HepG2 (cell line): ENCODE measurements around the gene IFNA14. TPM values are rescaled to one million over a fixed set of nuclear protein-coding genes. Genes with fewer than 3 reads are reported as not detected.

Experiments
- ATAC-seq: fragments of 200-7000 bp; cut with Tn5 transposase; 3 replicates; pipeline ENCODE4 v1.9.1; 2020; ENCODE audit warnings: mild to moderate bottlenecking, moderate library complexity
- BruUV-seq: library from RNA; stranded (reverse); fragments of 400-500 nt; replicated peaks from 2 replicates; lab custom pipeline; 2021; lab: Mats Ljungman, UMichigan
- CTCF ChIA-PET: fragments of 300-600 bp; formaldehyde crosslinking; extraction: SDS; loops from one replicate; lab custom pipeline; 2021; ENCODE audit warnings: low total read pairs, inconsistent platforms, low intra/inter-chr PET ratio; lab: Yijun Ruan, JAX
- POLR2A ChIA-PET: fragments of 350-600 bp; sonication (Branson Sonifier 250); formaldehyde crosslinking; loops from one replicate; lab custom pipeline; 2020; ENCODE audit warnings: antibody characterized with exemption, inconsistent platforms; lab: Yijun Ruan, JAX
- DNase-seq: peaks from one replicate; pipeline ENCODE4 v3.0.0-alpha.2; 2015; ENCODE audit warnings: low spot score
- FAIRE-seq: peaks from 3 replicates; lab custom pipeline; 2011; peaks lifted over from hg19 to GRCh38; lab: Jason Lieb, UNC
- H2AFZ ChIP-seq: one replicate; pipeline ENCODE4 v1.6.1; 2011; ENCODE audit warnings: low read length, inconsistent platforms
- H3K27ac ChIP-seq: fragments of 300-600 bp; 3 replicates; pipeline ENCODE4 v1.8.0; 2011; ENCODE audit warnings: mixed run types, mild to moderate bottlenecking, mixed read lengths, low read length, inconsistent platforms; ENCODE audit not compliant: insufficient read depth; ENCODE audit errors: extremely low read length
- H3K27me3 ChIP-seq, 2 experiments: fragments of 200-600 bp in 1 of 2; 2 replicates in 1 of 2; 3 replicates in 1 of 2; pipeline versions ENCODE4 v1.6.0 to v1.8.0; 2011; ENCODE audit warnings: low read length in 2 of 2, mild to moderate bottlenecking in 2 of 2, moderate library complexity in 2 of 2, inconsistent platforms in 1 of 2; ENCODE audit not compliant: insufficient read depth in 2 of 2, control insufficient read depth in 1 of 2
- H3K36me3 ChIP-seq, 2 experiments: fragments of 200-600 bp in 1 of 2; replicated peaks in 1 of 2; 2 replicates in 1 of 2; 3 replicates in 1 of 2; pipeline versions ENCODE4 v1.5.1 to v1.8.0; 2011; ENCODE audit warnings: low read length in 2 of 2, inconsistent platforms in 1 of 2; ENCODE audit not compliant: insufficient read depth in 2 of 2, control insufficient read depth in 1 of 2
- H3K4me1 ChIP-seq: 2 replicates; pipeline ENCODE4 v1.5.1; 2012; ENCODE audit warnings: low read length, inconsistent platforms; ENCODE audit not compliant: insufficient read depth
- H3K4me2 ChIP-seq: 2 replicates; pipeline ENCODE4 v1.6.0; 2011; ENCODE audit warnings: low read depth, low read length, inconsistent platforms
- H3K4me3 ChIP-seq, 3 experiments: fragments of 200-600 bp in 1 of 3; sonication (generic), shearing (Covaris generic) in 1 of 3; replicated peaks in 1 of 3; 2 replicates each; pipeline ENCODE4 v1.5.1; 2011 to 2016; ENCODE audit warnings: low read length in 3 of 3, inconsistent platforms in 2 of 3, low read depth in 2 of 3, mild to moderate bottlenecking in 2 of 3, control low read depth in 1 of 3, mixed read lengths in 1 of 3; ENCODE audit not compliant: insufficient read depth in 1 of 3
- H3K79me2 ChIP-seq: one replicate; pipeline ENCODE4 v1.6.1; 2011; ENCODE audit warnings: low read length, inconsistent platforms; ENCODE audit not compliant: insufficient read depth
- H3K9ac ChIP-seq: 2 replicates; pipeline ENCODE4 v1.6.0; 2011; ENCODE audit warnings: mild to moderate bottlenecking, low read depth, low read length, inconsistent platforms; ENCODE audit not compliant: insufficient read depth
- H3K9me3 ChIP-seq: 2 replicates; pipeline ENCODE4 v1.5.1; 2012; ENCODE audit warnings: mild to moderate bottlenecking, low read length
- H4K20me1 ChIP-seq: 2 replicates; pipeline ENCODE4 v1.6.0; 2011; ENCODE audit warnings: inconsistent platforms, mild to moderate bottlenecking, low read length, moderate library complexity; ENCODE audit not compliant: insufficient read depth
- HIVEP1 ChIP-seq: sonication (generic); formaldehyde crosslinking; IDR thresholded peaks from 2 replicates; pipeline ENCODE4 v1.4.0; 2020; ENCODE audit warnings: mild to moderate bottlenecking, missing genetic modification reagents
- NCOR1 ChIP-seq: fragments of 200-600 bp; sonication (generic); IDR thresholded peaks from 2 replicates; pipeline ENCODE4 v1.7.0; 2017; ENCODE audit warnings: antibody characterized with exemption, low read length, borderline replicate concordance
- SRY ChIP-seq: sonication (generic); formaldehyde crosslinking; IDR thresholded peaks from 2 replicates; pipeline ENCODE4 v1.8.0; 2022; ENCODE audit warnings: mild to moderate bottlenecking, missing genetic modification reagents
- STAG1 ChIP-seq: sonication (generic); formaldehyde crosslinking; IDR thresholded peaks from 2 replicates; pipeline ENCODE4 v1.4.0; 2020; ENCODE audit warnings: missing genetic modification reagents
- ZBTB1 ChIP-seq: sonication (generic); formaldehyde crosslinking; IDR thresholded peaks from 2 replicates; pipeline ENCODE4 v1.4.0; 2020; ENCODE audit warnings: missing genetic modification reagents, borderline replicate concordance
- ZNF12 ChIP-seq: sonication (generic); formaldehyde crosslinking; IDR thresholded peaks from 2 replicates; pipeline ENCODE4 v1.5.0; 2020; ENCODE audit warnings: missing genetic modification reagents
- ZNF724P ChIP-seq: sonication (generic); formaldehyde crosslinking; IDR thresholded peaks from 2 replicates; pipeline ENCODE4 v1.8.0; 2022; ENCODE audit warnings: missing genetic modification reagents, borderline replicate concordance
- WGBS: methylation state at CpG from one replicate; pipeline ENCODE4 v1.1.6; 2017; ENCODE audit warnings: low lambda C conversion rate; 5-methylcytosine and 5-hydroxymethylcytosine counted together
- in situ Hi-C: cut with HindIII; loops from 2 replicates; pipeline ENCODE4 v1.10.0; 2017; ENCODE audit warnings: low pct_unique_long_range_greater_than_20kb; ENCODE audit not compliant: extremely low pct_ligation_motif_present
- intact Hi-C: fragments of 100-400 bp; cut with micrococcal nuclease; formaldehyde crosslinking; loops from one replicate; pipeline ENCODE4 v1.10.0; 2022; ENCODE audit not compliant: unreplicated experiment
- polyA plus RNA-seq, 8 experiments: library from polyadenylated mRNA; depleted of rRNA in 3 of 8; stranded (reverse) in 7 of 8; unstranded in 1 of 8; fragments of >200 nt; fragmentation: Illumina TruSeq in 4 of 8; extraction: Trizol in 4 of 8; gene quantifications; 2 replicates each; pipeline versions ENCODE4 v1.2.1 to v1.2.3, GENCODE V29; 2011 to 2016; ENCODE audit warnings: low read depth in 4 of 8, missing spikeins in 1 of 8, mixed read lengths in 1 of 8; ENCODE audit not compliant: insufficient read depth in 1 of 8
- total RNA-seq, 5 experiments: library from RNA; depleted of rRNA; stranded (reverse); fragments of >200 nt; fragmentation: Illumina TruSeq; extraction: Trizol; gene quantifications; 2 replicates each; pipeline ENCODE4 v1.2.3, GENCODE V29; 2016; ENCODE audit warnings: low read depth in 1 of 5
- TF ChIP-seq, protein P1 (sequence below): sonication (generic); formaldehyde crosslinking; IDR thresholded peaks from 2 replicates; pipeline ENCODE4 v1.4.0; 2020; ENCODE audit warnings: missing genetic modification reagents
- TF ChIP-seq, protein P2 (sequence below): sonication (generic); formaldehyde crosslinking; IDR thresholded peaks from 2 replicates; pipeline ENCODE4 v1.5.0; 2020; ENCODE audit warnings: missing genetic modification reagents
- TF ChIP-seq, protein P3 (sequence below): sonication (generic); formaldehyde crosslinking; conservative IDR thresholded peaks from 2 replicates; pipeline ENCODE4 v1.4.0; 2020; ENCODE audit warnings: missing genetic modification reagents
- TF ChIP-seq, protein P4 (sequence below): sonication (generic); formaldehyde crosslinking; IDR thresholded peaks from 2 replicates; pipeline ENCODE4 v1.4.0; 2020; ENCODE audit warnings: missing genetic modification reagents, borderline replicate concordance
- TF ChIP-seq, protein P5 (sequence below): sonication (generic); formaldehyde crosslinking; IDR thresholded peaks from 2 replicates; pipeline ENCODE4 v1.9.0; 2021; ENCODE audit warnings: missing genetic modification reagents, mild to moderate bottlenecking, borderline replicate concordance

Gene IFNA14
- total and polyA plus RNA-seq, 2 of the 13 experiments (the other 11 are each of a cell fraction or from before 2014, with no cell fraction given): not detected

DNA sequence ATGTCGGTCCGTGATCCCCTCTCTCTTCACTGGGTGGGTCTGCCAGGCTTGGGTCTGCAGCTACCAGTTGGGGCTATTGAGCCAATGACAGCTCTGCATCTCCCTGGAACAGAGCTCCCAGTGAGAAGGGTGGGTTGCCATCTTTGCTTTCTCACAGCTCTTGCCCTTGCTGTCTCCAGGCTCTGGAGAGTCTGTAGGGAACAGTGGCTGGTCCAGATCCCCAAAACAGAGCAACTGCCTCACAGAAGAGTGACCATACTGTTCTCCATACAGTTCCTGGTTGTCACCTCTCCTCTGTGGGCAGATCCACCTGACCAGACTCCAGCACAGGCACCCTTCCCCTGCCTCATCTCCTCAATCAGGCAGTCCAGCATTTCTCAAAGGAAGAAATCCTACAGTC lies 6.5 kb downstream of the IFNA14 start:
- BruUV-seq: no TSS peak
- ATAC-seq: no peak
- intact Hi-C loops: no loop called here
- Histone ChIP-seq H3K9me3 (no peaks in the 10 kb centered on the region), H3K36me3 (no peaks in the 10 kb centered on the region), H3K4me3 (no peak overlapping the region), H3K4me2 (no peak overlapping the region), H3K27me3 (no peaks in the 10 kb centered on the region), H3K9ac (no peak overlapping the region), H4K20me1 (no peaks in the 10 kb centered on the region), H2AFZ (no peak overlapping the region), H3K4me1 (no peaks in the 10 kb centered on the region), H3K79me2 (no peaks in the 10 kb centered on the region), H3K27ac (no peak overlapping the region)
- TF ChIP-seq, protein P1, sequence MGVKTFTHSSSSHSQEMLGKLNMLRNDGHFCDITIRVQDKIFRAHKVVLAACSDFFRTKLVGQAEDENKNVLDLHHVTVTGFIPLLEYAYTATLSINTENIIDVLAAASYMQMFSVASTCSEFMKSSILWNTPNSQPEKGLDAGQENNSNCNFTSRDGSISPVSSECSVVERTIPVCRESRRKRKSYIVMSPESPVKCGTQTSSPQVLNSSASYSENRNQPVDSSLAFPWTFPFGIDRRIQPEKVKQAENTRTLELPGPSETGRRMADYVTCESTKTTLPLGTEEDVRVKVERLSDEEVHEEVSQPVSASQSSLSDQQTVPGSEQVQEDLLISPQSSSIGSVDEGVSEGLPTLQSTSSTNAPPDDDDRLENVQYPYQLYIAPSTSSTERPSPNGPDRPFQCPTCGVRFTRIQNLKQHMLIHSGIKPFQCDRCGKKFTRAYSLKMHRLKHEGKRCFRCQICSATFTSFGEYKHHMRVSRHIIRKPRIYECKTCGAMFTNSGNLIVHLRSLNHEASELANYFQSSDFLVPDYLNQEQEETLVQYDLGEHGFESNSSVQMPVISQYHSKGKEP (CRISPR knock-in tag): no peak
- TF ChIP-seq, protein P2, sequence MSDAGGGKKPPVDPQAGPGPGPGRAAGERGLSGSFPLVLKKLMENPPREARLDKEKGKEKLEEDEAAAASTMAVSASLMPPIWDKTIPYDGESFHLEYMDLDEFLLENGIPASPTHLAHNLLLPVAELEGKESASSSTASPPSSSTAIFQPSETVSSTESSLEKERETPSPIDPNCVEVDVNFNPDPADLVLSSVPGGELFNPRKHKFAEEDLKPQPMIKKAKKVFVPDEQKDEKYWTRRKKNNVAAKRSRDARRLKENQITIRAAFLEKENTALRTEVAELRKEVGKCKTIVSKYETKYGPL (CRISPR knock-in tag): no peak
- TF ChIP-seq HIVEP1 (CRISPR knock-in tag) (no peak), NCOR1 (no peak), ZNF724P (no peak), ZNF12 (no peak), ZBTB1 (CRISPR knock-in tag) (no peak), STAG1 (CRISPR knock-in tag) (no peak), SRY (CRISPR knock-in tag) (no peak)
- TF ChIP-seq, protein P3, sequence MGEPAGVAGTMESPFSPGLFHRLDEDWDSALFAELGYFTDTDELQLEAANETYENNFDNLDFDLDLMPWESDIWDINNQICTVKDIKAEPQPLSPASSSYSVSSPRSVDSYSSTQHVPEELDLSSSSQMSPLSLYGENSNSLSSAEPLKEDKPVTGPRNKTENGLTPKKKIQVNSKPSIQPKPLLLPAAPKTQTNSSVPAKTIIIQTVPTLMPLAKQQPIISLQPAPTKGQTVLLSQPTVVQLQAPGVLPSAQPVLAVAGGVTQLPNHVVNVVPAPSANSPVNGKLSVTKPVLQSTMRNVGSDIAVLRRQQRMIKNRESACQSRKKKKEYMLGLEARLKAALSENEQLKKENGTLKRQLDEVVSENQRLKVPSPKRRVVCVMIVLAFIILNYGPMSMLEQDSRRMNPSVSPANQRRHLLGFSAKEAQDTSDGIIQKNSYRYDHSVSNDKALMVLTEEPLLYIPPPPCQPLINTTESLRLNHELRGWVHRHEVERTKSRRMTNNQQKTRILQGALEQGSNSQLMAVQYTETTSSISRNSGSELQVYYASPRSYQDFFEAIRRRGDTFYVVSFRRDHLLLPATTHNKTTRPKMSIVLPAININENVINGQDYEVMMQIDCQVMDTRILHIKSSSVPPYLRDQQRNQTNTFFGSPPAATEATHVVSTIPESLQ (CRISPR knock-in tag): no peak
- TF ChIP-seq, protein P4, sequence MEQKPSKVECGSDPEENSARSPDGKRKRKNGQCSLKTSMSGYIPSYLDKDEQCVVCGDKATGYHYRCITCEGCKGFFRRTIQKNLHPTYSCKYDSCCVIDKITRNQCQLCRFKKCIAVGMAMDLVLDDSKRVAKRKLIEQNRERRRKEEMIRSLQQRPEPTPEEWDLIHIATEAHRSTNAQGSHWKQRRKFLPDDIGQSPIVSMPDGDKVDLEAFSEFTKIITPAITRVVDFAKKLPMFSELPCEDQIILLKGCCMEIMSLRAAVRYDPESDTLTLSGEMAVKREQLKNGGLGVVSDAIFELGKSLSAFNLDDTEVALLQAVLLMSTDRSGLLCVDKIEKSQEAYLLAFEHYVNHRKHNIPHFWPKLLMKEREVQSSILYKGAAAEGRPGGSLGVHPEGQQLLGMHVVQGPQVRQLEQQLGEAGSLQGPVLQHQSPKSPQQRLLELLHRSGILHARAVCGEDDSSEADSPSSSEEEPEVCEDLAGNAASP: no peak
- TF ChIP-seq, protein P5, sequence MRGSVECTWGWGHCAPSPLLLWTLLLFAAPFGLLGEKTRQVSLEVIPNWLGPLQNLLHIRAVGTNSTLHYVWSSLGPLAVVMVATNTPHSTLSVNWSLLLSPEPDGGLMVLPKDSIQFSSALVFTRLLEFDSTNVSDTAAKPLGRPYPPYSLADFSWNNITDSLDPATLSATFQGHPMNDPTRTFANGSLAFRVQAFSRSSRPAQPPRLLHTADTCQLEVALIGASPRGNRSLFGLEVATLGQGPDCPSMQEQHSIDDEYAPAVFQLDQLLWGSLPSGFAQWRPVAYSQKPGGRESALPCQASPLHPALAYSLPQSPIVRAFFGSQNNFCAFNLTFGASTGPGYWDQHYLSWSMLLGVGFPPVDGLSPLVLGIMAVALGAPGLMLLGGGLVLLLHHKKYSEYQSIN (CRISPR knock-in tag): no peak
- DNase-seq: no peak
- ChIA-PET POLR2A (no interaction called here), CTCF (no interaction called here)
- in situ Hi-C loops: no loop called here
- no peak for FAIRE-seq
- 10% methylated on average over 2 of the region's 2 CpGs for WGBS
